DND-41 (cell line): ENCODE data around the gene ZFYVE28.

ENCODE experiments used
- CTCF ChIP-seq: IDR thresholded peaks from 2 replicates; pipeline ENCODE4 v1.5.1; 2012; ENCODE audit warnings: borderline replicate concordance, low read length, moderate library complexity, mild to moderate bottlenecking; ENCODE audit not compliant: poor library complexity, severe bottlenecking; ENCODE audit errors: extremely low read depth
- EZH2 ChIP-seq: IDR thresholded peaks from 3 replicates; pipeline ENCODE4 v1.6.1; 2012; ENCODE audit warnings: borderline replicate concordance, low read depth, mild to moderate bottlenecking, moderate library complexity, low read length, inconsistent platforms; ENCODE audit not compliant: severe bottlenecking

- TF ChIP-seq CTCF (no peak), EZH2 (no peak)
Measured at GRCh38 chr4:2451821-2452785, 33.7 kb upstream of the ZFYVE28 start.
